BJ (cell line): ENCODE measurements around the gene USP3. TPM values are rescaled to one million over a fixed set of nuclear protein-coding genes. Genes with fewer than 3 reads are reported as not detected.
"Not testable (repeated sequence)": the region's sequence is repeated elsewhere in the genome, so short reads cannot be mapped to it uniquely, and the experiment has no call there.

ENCODE experiments used
- CTCF ChIA-PET: fragments of 350-600 bp; formaldehyde crosslinking; extraction: SDS; loops from one replicate; lab custom pipeline; 2021; ENCODE audit warnings: antibody characterized with exemption, inconsistent platforms; lab: Yijun Ruan, JAX
- POLR2A ChIA-PET: fragments of 300-600 bp; sonication (Branson Sonifier 250); formaldehyde crosslinking; extraction: SDS; loops from one replicate; lab custom pipeline; 2021; ENCODE audit warnings: antibody characterized with exemption; lab: Charles Lee
- DNase-seq: peaks from one replicate; pipeline ENCODE4 v3.0.0-alpha.2; 2011; ENCODE audit warnings: low read depth
- H3K27me3 ChIP-seq: 2 replicates; pipeline ENCODE4 v1.6.0; 2011; ENCODE audit warnings: low read length; ENCODE audit not compliant: control insufficient read depth, insufficient read depth
- H3K36me3 ChIP-seq: 2 replicates; pipeline ENCODE4 v1.5.1; 2011; ENCODE audit warnings: low read length; ENCODE audit not compliant: control insufficient read depth, insufficient read depth
- H3K4me3 ChIP-seq: 2 replicates; pipeline ENCODE4 v1.5.1; 2011; ENCODE audit warnings: low read depth, mild to moderate bottlenecking, control low read depth, low read length
- polyA plus RNA-seq: library from polyadenylated mRNA; depleted of rRNA; stranded (reverse); fragments of >200 nt; gene quantifications from 2 replicates; pipeline ENCODE4 v1.2.3, GENCODE V29; 2011
- TF ChIP-seq, protein P1 (sequence below): IDR thresholded peaks from 2 replicates; pipeline ENCODE4 v1.5.1; 2011; ENCODE audit warnings: low read depth, mild to moderate bottlenecking, control low read depth, inconsistent platforms, low read length, moderate library complexity; ENCODE audit not compliant: insufficient read depth

The USP3 gene
- polyA plus RNA-seq, 1 experiment = 13.3 TPM

DNA sequence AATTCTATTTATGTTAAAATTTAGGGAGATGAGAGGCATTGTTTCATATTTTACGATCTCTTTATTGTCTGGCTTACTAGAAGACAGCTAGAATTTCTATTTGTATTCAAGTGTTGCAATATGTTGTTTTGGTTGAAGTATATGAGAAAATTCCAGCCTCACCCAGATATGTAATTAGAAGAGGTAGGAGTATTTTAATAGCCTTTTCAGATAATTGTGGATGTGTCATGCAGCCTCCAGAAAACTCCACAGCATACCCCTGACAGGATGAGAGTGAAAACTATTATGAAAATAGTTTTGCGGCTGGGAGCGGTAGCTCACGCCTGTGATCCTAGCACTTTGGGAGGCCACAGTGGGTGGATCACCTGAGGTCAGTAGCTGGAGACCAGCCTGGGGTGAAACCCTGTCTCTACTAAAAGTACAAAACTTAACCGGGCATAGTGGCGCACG lies 21.5 kb upstream of the USP3 start:
- Histone ChIP-seq H3K4me3 (no peak overlapping the region), H3K27me3 (no peaks in the 10 kb centered on the region), H3K36me3 (no peaks in the 10 kb centered on the region)
- ChIA-PET CTCF (interaction anchor here (1.0 to 1.8 kb wide), 7 partner anchors 10 to 114 kb away, joined by 3 to 6 read pairs (median 4); partner anchors contain the start of gene FBXL22), POLR2A (no interaction called here)
- DNase-seq = no peak
- TF ChIP-seq, protein P1, sequence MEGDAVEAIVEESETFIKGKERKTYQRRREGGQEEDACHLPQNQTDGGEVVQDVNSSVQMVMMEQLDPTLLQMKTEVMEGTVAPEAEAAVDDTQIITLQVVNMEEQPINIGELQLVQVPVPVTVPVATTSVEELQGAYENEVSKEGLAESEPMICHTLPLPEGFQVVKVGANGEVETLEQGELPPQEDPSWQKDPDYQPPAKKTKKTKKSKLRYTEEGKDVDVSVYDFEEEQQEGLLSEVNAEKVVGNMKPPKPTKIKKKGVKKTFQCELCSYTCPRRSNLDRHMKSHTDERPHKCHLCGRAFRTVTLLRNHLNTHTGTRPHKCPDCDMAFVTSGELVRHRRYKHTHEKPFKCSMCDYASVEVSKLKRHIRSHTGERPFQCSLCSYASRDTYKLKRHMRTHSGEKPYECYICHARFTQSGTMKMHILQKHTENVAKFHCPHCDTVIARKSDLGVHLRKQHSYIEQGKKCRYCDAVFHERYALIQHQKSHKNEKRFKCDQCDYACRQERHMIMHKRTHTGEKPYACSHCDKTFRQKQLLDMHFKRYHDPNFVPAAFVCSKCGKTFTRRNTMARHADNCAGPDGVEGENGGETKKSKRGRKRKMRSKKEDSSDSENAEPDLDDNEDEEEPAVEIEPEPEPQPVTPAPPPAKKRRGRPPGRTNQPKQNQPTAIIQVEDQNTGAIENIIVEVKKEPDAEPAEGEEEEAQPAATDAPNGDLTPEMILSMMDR = no peak

DNA sequence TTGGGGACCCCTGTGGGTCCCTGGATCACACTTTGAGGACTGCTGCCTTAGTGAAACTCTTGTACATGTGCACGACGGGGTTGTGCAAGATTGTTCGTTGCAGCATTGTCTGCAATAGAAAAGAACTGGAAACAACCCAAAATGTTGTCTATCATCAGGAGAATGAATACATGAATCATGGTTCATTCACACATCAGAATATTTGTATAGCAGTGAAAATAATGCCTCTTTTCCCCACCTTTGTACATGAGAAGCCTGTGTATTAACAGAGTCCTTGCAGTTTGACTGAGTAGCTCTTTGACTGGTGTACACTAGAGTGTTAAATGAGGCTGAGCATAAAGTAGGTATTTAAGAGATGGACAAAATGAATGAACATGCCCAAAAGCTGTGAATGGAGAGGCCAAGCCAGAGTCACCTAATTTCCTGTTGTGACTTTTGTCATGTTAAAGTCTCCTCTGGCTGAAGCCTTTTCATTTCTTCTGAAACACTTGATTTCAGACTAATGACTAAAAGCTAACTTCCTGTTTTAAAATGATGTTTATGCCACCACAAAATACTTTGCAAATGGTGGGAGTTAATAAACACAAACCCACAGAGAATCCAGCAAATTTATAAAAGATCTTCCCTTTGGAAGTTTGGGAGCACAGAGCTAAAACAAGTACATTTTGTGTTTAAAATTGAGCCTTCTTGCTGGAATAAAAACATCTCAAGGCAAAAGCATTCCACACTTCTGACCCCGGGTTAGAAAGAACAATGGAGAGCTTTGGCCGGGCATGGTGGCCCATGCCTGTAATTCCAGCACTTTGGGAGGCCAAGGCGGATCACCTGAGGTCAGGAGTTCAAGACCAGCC lies 20.6 kb upstream of the USP3 start:
- Histone ChIP-seq H3K4me3 (no peak overlapping the region), H3K27me3 (no peaks in the 10 kb centered on the region), H3K36me3 (no peaks in the 10 kb centered on the region)
- CTCF ChIA-PET = interaction anchor here (1.0 to 1.8 kb wide), 7 partner anchors 9 to 113 kb away, joined by 3 to 6 read pairs (median 4); partner anchors contain the start of gene FBXL22
- TF ChIP-seq, protein P1 = no peak
- POLR2A ChIA-PET = interaction anchor here (0.6 kb wide), 1 partner anchor 118 kb away, joined by 3 read pairs; no protein-coding TSS in a partner anchor
- no peak for DNase-seq

DNA sequence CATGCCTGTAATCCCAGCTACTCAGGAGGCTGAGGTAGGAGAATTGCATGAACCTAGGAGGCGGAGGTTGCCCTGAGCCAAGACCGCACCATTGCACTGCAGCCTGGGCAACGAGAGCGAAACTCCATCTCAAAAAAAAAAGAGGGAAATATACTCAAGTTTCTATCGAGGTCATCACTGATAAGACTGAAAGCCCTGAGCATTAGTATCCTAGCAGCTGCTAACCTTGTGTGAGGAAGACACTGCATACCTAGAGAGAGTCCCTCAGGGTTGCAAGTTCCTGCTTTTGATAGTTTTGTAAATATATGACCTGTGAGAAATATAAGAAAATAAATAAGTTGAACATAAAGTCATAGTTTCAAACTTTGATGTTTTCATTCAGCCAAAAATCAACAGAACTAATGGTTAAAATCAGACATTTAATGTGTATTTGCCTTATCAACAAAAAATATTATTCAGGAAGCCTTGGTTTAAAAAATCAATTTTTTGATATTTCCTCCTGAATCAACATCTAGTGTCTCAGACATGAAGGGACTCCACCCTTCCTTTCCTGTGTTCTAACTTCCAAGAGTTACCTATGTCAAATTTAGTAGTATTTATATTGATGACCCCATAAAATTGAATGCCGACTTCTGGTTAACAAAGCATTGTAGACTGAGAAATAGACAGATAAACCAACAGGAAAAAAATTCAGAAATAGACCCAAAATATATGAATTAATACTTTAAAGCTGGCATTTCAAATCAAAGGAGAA lies 19.8 kb upstream of the USP3 start:
- no peaks in the 10 kb centered on the region for H3K27me3 ChIP-seq
- H3K4me3 ChIP-seq = no peak overlapping the region
- ChIA-PET CTCF (interaction anchor here (1.0 to 1.9 kb wide), 7 partner anchors 8 to 113 kb away, joined by 3 to 6 read pairs (median 4); partner anchors contain the start of gene FBXL22), POLR2A (no interaction called here)
- no peaks in the 10 kb centered on the region for H3K36me3 ChIP-seq
- TF ChIP-seq, protein P1 = no peak
- DNase-seq = no peak

DNA sequence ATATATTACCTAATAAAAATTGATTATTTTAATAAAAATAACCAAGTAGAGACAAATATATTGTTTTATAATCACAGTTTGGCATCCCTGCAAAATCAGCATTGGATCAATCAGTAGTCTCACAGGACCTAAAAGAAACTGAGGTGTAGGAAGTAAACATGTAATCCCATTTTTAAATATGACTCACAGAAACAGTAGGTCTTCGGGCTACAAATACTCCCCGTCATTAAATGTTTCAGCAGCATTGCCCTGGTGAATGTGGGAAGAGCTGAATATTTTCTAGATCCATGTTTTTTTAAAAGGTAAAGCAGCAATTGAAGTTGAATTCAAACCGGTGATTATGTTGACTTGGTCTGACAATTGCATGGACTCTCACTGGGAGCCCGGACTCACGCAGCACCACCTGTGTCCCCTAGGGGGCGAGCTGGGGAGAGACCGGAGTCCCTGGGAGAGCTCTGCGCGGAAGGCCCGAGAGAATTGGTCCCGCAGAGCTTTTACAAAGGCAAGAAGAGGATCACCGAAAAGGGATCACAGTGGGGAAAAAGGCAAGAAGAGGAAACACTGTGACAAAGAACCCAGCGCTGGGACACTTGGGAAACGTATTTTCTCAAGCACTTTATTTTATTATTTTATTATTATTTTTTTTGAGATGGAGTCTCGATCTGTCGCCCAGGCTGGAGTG lies 17.2 kb upstream of the USP3 start:
- Histone ChIP-seq H3K27me3 (peaks cover 4% of the 10 kb centered on the region; the same call in 1 of the 2 replicates), H3K4me3 (no peak overlapping the region), H3K36me3 (no peaks in the 10 kb centered on the region)
- TF ChIP-seq, protein P1 = peak; percentile 95
- CTCF ChIA-PET = interaction anchor here (0.5 to 1.9 kb wide), 20 partner anchors 10 to 495 kb away, joined by 3 to 22 read pairs (median 4); partner anchors contain the start of genes FBXL22 and USP3
- no peak for DNase-seq
- POLR2A ChIA-PET = no interaction called here

DNA sequence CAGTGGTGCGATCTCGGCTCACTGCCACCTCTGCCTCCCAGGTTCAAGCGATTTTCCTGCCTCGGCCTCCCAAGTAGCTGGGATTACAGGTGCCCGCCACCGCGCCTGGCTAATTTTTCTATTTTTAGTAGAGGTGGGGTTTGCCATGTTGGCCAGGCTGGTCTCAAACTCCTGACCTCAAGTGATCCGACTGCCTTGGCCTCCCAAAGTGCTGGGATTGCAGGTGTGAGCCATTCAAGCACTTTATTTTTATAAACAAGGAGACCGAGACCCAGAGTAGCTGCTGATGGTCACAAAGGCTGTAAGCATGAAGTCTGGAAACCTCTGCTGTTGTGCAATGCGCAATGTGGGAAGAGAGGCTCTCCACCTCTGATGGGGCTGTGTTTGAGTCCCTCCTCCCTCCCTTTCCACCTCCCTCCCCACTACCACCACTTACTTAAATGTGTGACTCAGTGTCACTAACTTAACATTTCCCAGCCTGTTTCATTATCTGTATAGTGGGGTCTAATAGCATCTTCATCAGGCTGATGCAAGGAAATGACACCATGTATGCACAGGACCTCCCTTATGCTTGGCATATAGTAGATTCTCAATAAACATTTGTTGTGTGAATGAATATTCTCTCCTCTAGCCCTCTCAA lies 16.5 kb upstream of the USP3 start:
- H3K36me3 ChIP-seq, DNase-seq, H3K27me3 ChIP-seq, H3K4me3 ChIP-seq, POLR2A ChIA-PET: not testable (repeated sequence)
- CTCF ChIA-PET = interaction anchor here (0.5 to 1.9 kb wide), 21 partner anchors 9 to 494 kb away, joined by 3 to 22 read pairs (median 4); partner anchors contain the start of genes FBXL22 and USP3
